ENCODE data around the gene NR1H2.

Gene NR1H2

DNA sequence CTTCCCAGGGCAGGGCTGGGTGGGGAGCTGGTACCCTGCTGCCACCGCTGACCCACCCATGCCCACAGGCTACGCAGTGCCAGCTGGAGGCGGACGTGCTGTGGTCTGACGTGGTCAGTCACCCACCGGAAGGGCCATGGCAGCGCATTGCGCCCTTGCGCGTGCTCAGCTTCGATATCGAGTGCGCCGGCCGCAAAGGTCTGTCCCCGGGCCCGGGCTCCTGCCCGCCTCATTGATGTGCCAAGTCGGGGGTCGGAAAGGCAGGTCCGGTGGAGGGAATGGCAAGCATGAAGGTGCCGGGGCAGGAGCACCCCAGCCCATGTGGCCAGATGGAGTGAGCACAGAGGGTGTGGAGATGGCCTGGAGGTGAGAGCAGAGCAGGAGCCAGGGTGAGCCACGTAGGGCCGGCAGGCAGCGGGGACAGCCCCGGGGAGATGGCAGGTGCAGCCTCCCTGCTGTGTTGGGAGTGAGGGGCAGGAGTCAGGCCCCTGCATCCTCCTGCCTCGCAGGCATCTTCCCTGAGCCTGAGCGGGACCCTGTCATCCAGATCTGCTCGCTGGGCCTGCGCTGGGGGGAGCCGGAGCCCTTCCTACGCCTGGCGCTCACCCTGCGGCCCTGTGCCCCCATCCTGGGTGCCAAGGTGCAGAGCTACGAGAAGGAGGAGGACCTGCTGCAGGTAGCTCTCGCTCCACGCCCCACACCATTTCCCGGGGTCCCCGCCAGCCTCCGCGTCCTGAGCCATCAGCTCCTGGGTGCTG is 26.5 kb downstream of the NR1H2 start:
- H3K9me3 ChIP-seq (ENCODE audit: control insufficient read depth, low read length) = no peaks in the 10 kb centered on the region
- no peaks in the 10 kb centered on the region for H3K4me1 ChIP-seq (ENCODE audit: control insufficient read depth, insufficient read depth, low read length)
- H3K27me3 ChIP-seq (ENCODE audit: control insufficient read depth, insufficient read depth, low read length) = no peaks in the 10 kb centered on the region
- H3K9ac ChIP-seq (ENCODE audit: low read length) = no peak overlapping the region
- H3K4me3 ChIP-seq (ENCODE audit: low read length) = no peak overlapping the region
- no peaks in the 10 kb centered on the region for H3K36me3 ChIP-seq (ENCODE audit: control insufficient read depth, insufficient read depth, low read length)

DNA sequence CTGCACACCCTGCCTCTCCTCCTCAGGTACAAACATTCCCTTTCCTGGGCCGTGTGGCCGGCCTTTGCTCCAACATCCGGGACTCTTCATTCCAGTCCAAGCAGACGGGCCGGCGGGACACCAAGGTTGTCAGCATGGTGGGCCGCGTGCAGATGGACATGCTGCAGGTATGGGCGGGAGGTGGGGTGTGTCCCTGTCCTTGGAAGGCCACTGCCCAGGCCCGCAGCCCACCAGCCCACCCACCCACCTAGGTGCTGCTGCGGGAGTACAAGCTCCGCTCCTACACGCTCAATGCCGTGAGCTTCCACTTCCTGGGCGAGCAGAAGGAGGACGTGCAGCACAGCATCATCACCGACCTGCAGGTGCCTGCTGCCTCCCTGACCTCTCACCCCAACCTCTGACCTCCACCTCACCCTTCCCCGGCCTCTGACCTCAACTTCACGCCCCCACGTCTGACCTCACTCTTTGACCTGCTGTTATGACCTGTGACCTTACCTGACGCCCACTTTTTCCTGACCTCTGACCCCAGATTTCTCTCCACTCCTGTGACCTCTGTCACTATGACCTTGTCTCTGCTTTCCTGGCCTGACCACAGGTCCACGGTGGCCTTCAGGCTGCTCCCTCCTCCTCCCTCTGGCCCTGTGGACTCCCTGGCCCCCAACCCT is 30.0 kb downstream of the NR1H2 start:
- Histone ChIP-seq H3K9me3 (ENCODE audit: control insufficient read depth, low read length) (no peaks in the 10 kb centered on the region), H3K4me3 (ENCODE audit: low read length) (no peak overlapping the region)

DNA sequence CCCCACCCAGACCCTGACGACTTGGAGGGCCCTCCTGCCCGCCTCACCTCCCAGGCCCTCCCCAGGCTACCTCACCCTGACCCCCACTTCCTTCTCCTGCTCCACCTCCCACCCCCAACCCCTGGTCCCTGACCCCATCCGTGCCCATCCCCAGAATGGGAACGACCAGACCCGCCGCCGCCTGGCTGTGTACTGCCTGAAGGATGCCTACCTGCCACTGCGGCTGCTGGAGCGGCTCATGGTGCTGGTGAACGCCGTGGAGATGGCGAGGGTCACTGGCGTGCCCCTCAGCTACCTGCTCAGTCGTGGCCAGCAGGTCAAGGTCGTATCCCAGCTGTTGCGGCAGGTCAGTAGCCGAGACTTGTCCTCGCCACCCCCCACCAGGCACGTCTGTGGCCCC is 30.6 kb downstream of the NR1H2 start:
- no peaks in the 10 kb centered on the region for H3K4me1 ChIP-seq (ENCODE audit: control insufficient read depth, insufficient read depth, low read length)
- H3K27me3 ChIP-seq (ENCODE audit: control insufficient read depth, insufficient read depth, low read length) = no peaks in the 10 kb centered on the region
- H3K36me3 ChIP-seq (ENCODE audit: control insufficient read depth, insufficient read depth, low read length) = no peaks in the 10 kb centered on the region
- H3K9ac ChIP-seq (ENCODE audit: low read length) = no peak overlapping the region
- no peak overlapping the region for H3K4me3 ChIP-seq (ENCODE audit: low read length)
- H3K9me3 ChIP-seq (ENCODE audit: control insufficient read depth, low read length) = no peaks in the 10 kb centered on the region

More for the DNA sequence above, 30.0 kb downstream of the NR1H2 start:
- H3K36me3 ChIP-seq (ENCODE audit: control insufficient read depth, insufficient read depth, low read length) = no peaks in the 10 kb centered on the region
- H3K9ac ChIP-seq (ENCODE audit: low read length) = no peak overlapping the region
- H3K27me3 ChIP-seq (ENCODE audit: control insufficient read depth, insufficient read depth, low read length) = no peaks in the 10 kb centered on the region
- no peaks in the 10 kb centered on the region for H3K4me1 ChIP-seq (ENCODE audit: control insufficient read depth, insufficient read depth, low read length)

DNA sequence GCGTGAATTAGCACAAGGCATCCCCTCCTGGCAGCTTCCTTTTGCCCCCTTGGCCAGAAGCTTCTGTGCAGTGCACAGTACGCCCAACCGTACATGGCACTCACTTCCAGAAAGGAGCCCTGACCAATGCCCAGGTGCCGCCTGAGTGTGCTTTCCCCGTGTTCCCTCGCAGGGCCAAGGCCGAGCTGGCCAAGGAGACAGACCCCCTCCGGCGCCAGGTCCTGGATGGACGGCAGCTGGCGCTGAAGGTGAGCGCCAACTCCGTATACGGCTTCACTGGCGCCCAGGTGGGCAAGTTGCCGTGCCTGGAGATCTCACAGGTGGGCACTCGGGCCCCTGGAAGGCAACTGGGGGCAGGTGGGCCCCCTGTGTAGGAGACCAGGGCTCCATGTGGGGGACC is 33.1 kb downstream of the NR1H2 start:
- Histone ChIP-seq H3K36me3 (ENCODE audit: control insufficient read depth, insufficient read depth, low read length) (no peaks in the 10 kb centered on the region), H3K9ac (ENCODE audit: low read length) (no peak overlapping the region), H3K9me3 (ENCODE audit: control insufficient read depth, low read length) (no peaks in the 10 kb centered on the region), H3K27me3 (ENCODE audit: control insufficient read depth, insufficient read depth, low read length) (no peaks in the 10 kb centered on the region), H3K4me1 (ENCODE audit: control insufficient read depth, insufficient read depth, low read length) (no peaks in the 10 kb centered on the region), H3K4me3 (ENCODE audit: low read length) (no peak overlapping the region)

DNA sequence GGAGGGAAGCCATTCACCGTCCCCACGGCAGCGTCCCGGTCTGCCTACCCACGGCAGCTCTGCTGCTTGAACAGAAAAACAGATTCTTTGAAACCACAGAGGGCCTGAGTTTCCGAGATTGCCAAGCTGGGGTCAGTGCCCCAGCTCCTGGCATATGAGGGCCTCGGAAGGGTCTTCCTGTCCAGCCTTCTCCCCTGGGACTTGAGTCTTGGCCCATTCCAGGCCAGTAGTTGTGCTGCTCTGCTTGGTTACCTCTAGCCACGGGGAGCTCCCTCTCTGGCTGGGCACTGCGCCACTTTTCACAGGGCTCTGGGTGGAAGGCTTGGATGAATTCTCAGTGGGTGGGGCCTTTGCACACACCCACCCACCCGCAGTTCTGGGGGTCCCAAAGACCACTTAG is 33.9 kb downstream of the NR1H2 start:
- Histone ChIP-seq H3K27me3 (ENCODE audit: control insufficient read depth, insufficient read depth, low read length) (no peaks in the 10 kb centered on the region), H3K4me3 (ENCODE audit: low read length) (no peak overlapping the region), H3K36me3 (ENCODE audit: control insufficient read depth, insufficient read depth, low read length) (no peaks in the 10 kb centered on the region), H3K9me3 (ENCODE audit: control insufficient read depth, low read length) (no peaks in the 10 kb centered on the region), H3K4me1 (ENCODE audit: control insufficient read depth, insufficient read depth, low read length) (no peaks in the 10 kb centered on the region), H3K9ac (ENCODE audit: low read length) (no peak overlapping the region)

DNA sequence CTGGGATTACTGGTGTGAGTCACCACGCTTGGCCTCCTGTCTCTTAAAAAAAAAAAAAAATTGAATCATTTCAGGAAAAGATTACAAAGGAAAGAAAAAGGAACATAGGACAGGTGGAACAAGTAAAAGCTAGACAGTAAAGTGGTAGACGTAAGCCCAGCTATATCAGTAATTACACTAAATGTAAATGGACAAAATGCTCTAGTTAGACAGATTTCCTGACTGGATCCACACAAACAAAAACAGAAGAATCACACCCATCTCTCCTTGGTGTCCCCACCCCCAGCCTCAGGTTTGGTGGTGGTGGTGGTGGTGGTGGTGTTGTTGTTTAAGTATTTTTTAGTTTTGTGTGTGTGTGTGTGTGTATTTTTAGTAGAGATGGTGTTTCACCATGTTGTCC is 36.2 kb downstream of the NR1H2 start:
- Histone ChIP-seq H3K4me3 (ENCODE audit: low read length) (no peak overlapping the region), H3K27me3 (ENCODE audit: control insufficient read depth, insufficient read depth, low read length) (peaks cover 3% of the 10 kb centered on the region), H3K36me3 (ENCODE audit: control insufficient read depth, insufficient read depth, low read length) (no peaks in the 10 kb centered on the region), H3K9me3 (ENCODE audit: control insufficient read depth, low read length) (no peaks in the 10 kb centered on the region), H3K4me1 (ENCODE audit: control insufficient read depth, insufficient read depth, low read length) (peaks cover 8% of the 10 kb centered on the region), H3K9ac (ENCODE audit: low read length) (no peak overlapping the region)

DNA sequence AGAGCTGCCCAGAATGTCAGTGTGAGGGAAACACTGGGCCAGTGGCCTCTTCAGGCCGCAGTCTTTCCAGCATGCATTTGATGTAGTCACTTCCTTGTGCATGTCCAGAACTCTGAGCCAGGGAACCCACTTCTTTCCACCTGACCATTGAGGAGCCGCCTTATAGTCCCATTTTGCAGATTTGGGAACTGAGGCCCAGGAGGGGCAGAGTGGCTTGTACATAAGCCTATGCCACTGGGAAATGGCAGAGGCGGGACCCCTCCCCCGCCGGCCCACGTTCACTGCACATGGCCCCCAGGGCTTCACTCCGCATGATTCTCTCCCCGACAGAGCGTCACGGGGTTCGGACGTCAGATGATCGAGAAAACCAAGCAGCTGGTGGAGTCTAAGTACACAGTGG is 36.8 kb downstream of the NR1H2 start:
- no peaks in the 10 kb centered on the region for H3K9me3 ChIP-seq (ENCODE audit: control insufficient read depth, low read length)
- H3K27me3 ChIP-seq (ENCODE audit: control insufficient read depth, insufficient read depth, low read length) = peaks cover 7% of the 10 kb centered on the region
- H3K4me3 ChIP-seq (ENCODE audit: low read length) = no peak overlapping the region
- H3K9ac ChIP-seq (ENCODE audit: low read length) = no peak overlapping the region
- peaks cover 8% of the 10 kb centered on the region for H3K4me1 ChIP-seq (ENCODE audit: control insufficient read depth, insufficient read depth, low read length)
- no peaks in the 10 kb centered on the region for H3K36me3 ChIP-seq (ENCODE audit: control insufficient read depth, insufficient read depth, low read length)

DNA sequence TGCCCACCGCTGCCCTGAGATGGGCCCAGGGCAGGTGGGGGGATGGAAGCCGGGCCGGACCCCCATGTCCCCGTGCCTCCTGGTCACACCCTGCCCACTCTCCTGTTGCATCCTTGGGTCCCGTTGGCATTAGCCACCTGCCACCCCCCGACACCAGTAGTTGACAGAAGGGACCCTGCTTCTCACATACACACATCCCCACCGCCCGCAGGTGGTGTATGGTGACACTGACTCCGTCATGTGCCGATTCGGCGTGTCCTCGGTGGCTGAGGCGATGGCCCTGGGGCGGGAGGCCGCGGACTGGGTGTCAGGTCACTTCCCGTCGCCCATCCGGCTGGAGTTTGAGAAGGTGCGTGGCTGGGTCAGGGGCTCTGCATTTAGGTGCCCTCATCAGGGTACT is 37.3 kb downstream of the NR1H2 start:
- peaks cover 11% of the 10 kb centered on the region for H3K27me3 ChIP-seq (ENCODE audit: control insufficient read depth, insufficient read depth, low read length)
- no peaks in the 10 kb centered on the region for H3K9me3 ChIP-seq (ENCODE audit: control insufficient read depth, low read length)
- no peaks in the 10 kb centered on the region for H3K36me3 ChIP-seq (ENCODE audit: control insufficient read depth, insufficient read depth, low read length)
- H3K4me1 ChIP-seq (ENCODE audit: control insufficient read depth, insufficient read depth, low read length) = peaks cover 8% of the 10 kb centered on the region
- no peak overlapping the region for H3K9ac ChIP-seq (ENCODE audit: low read length)
- no peak overlapping the region for H3K4me3 ChIP-seq (ENCODE audit: low read length)

DNA sequence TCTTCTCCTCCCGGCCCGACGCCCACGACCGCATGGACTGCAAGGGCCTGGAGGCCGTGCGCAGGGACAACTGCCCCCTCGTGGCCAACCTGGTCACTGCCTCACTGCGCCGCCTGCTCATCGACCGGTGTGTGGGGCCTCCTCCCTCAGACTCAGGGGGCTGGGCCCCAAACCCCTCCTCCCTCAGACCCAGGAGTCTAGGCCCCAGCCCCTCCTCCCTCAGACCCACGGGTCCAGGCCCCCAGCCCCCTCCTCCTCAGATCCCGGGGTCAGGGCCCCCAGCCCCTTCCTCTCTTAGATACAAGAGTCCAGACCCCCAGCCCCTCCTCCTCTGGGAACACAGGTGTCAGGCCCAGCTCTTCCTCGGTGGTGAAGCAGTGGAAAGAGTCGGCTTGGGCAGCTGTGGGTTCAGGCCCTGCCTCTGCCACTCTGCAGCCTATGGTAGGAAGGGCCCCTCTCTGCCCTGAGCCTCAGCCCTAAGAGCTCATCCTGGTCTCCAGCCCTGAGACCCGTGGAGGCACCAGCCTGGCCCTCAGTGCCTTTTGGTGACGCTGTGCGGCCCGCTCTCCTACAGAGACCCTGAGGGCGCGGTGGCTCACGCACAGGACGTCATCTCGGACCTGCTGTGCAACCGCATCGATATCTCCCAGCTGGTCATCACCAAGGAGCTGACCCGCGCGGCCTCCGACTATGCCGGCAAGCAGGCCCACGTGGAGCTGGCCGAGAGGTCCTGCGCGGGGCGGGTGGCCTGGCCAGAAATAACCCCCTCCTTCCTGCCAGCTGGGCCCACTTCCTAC is 38.8 kb downstream of the NR1H2 start:
- peaks cover 8% of the 10 kb centered on the region for H3K4me1 ChIP-seq (ENCODE audit: control insufficient read depth, insufficient read depth, low read length)
- no peak overlapping the region for H3K4me3 ChIP-seq (ENCODE audit: low read length)
- no peaks in the 10 kb centered on the region for H3K36me3 ChIP-seq (ENCODE audit: control insufficient read depth, insufficient read depth, low read length)
- H3K9ac ChIP-seq (ENCODE audit: low read length) = no peak overlapping the region
- no peaks in the 10 kb centered on the region for H3K9me3 ChIP-seq (ENCODE audit: control insufficient read depth, low read length)
- peaks cover 26% of the 10 kb centered on the region for H3K27me3 ChIP-seq (ENCODE audit: control insufficient read depth, insufficient read depth, low read length)

DNA sequence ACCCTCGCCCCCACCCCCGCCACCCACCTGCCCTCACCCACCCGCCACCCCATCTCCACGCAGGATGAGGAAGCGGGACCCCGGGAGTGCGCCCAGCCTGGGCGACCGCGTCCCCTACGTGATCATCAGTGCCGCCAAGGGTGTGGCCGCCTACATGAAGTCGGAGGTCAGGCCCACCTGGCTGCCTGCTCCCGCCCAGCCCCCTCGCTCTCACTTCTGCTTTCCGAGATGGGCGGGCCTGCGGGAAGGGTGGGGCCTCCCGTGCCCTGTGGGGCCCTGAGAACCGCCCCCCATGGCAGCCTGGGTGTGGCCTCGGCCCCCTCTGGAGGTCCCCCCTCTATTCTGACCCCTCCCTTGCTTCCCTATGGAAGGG is 39.4 kb downstream of the NR1H2 start:
- Histone ChIP-seq H3K4me1 (ENCODE audit: control insufficient read depth, insufficient read depth, low read length) (peaks cover 8% of the 10 kb centered on the region), H3K9me3 (ENCODE audit: control insufficient read depth, low read length) (no peaks in the 10 kb centered on the region), H3K36me3 (ENCODE audit: control insufficient read depth, insufficient read depth, low read length) (no peaks in the 10 kb centered on the region), H3K27me3 (ENCODE audit: control insufficient read depth, insufficient read depth, low read length) (peaks cover 26% of the 10 kb centered on the region), H3K9ac (ENCODE audit: low read length) (no peak overlapping the region), H3K4me3 (ENCODE audit: low read length) (no peak overlapping the region)

DNA sequence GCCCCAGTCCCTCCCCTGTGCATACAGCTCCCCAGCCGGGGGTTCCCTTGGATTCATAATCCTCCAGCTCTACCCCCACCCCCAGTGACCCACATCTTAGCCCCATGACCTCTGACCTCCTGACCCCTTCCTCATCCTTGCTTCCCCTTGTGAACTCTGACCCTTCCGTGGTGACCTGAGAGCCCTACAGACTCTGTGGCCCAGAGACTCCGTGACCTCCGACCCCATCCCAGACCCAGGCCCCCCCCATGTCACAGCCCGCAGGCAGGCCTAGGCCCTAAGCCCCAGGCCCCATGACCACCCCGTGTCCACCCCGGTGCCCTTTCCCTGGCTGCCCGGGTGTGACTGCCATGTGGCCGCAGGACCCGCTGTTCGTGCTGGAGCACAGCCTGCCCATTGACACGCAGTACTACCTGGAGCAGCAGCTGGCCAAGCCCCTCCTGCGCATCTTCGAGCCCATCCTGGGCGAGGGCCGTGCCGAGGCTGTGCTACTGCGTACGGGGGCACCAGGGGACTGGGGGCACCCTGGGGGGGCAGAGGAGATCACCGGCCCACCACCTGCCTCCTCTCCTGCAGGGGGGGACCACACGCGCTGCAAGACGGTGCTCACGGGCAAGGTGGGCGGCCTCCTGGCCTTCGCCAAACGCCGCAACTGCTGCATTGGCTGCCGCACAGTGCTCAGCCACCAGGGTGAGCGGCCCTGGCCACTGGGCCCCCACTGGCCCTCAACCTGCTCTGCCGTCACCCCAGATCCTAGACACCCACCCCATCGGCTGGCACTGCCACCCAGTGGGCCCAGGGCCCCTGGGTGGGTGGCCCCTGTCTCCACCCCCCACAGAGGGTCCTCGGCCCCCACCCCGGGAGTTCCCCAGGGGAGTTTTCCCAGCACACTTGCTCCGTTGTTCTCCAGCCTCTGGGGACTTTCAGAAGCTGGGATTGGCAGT is 40.0 kb downstream of the NR1H2 start:
- Histone ChIP-seq H3K9me3 (ENCODE audit: control insufficient read depth, low read length) (no peaks in the 10 kb centered on the region), H3K27me3 (ENCODE audit: control insufficient read depth, insufficient read depth, low read length) (peaks cover 26% of the 10 kb centered on the region), H3K36me3 (ENCODE audit: control insufficient read depth, insufficient read depth, low read length) (no peaks in the 10 kb centered on the region), H3K4me3 (ENCODE audit: low read length) (no peak overlapping the region), H3K9ac (ENCODE audit: low read length) (no peak overlapping the region), H3K4me1 (ENCODE audit: control insufficient read depth, insufficient read depth, low read length) (peaks cover 8% of the 10 kb centered on the region)

Measured in mucosa of stomach (tissue), 1 donor.